PC-9 (cell line): ENCODE measurements around the gene SKI. TPM values are rescaled to one million over a fixed set of nuclear protein-coding genes. Genes with fewer than 3 reads are reported as not detected.
A peak's percentile ranks its signal among the peaks of the same experiment; 100 is the strongest.

Experiments
- BruUV-seq: library from RNA; stranded (reverse); fragments of 400-500 nt; replicated peaks from 2 replicates; lab custom pipeline; 2021; lab: Mats Ljungman, UMichigan
- CTCF ChIA-PET: fragments of 300-600 bp; sonication (Branson Sonifier 250); formaldehyde crosslinking; loops from one replicate; lab custom pipeline; 2022; ENCODE audit warnings: antibody characterized with exemption; lab: Charles Lee
- POLR2A ChIA-PET: fragments of 300-600 bp; sonication (Branson Sonifier 250); formaldehyde crosslinking; loops from one replicate; lab custom pipeline; 2022; ENCODE audit warnings: antibody characterized with exemption; ENCODE audit not compliant: unreplicated experiment; lab: Charles Lee
- DNase-seq, 2 experiments: peaks; one replicate each; pipeline versions ENCODE4 v3.0.0 to v3.0.0-alpha.2; 2015 to 2022; ENCODE audit warnings: mixed read lengths in 1 of 2
- H2AFZ ChIP-seq: fragments of 200-600 bp; sonication (generic); 2 replicates; pipeline ENCODE4 v1.8.1; 2017; ENCODE audit warnings: antibody characterized with exemption
- H3F3A ChIP-seq: fragments of 200-600 bp; sonication (generic); 2 replicates; pipeline ENCODE4 v1.8.1; 2017; ENCODE audit warnings: antibody characterized with exemption, mild to moderate bottlenecking, low read depth; ENCODE audit not compliant: insufficient read depth
- H3K27ac ChIP-seq: fragments of 200-600 bp; sonication (generic); 2 replicates; pipeline ENCODE4 v1.6.1; 2016; ENCODE audit warnings: mixed run types
- H3K27me3 ChIP-seq: fragments of 200-600 bp; sonication (generic); 2 replicates; pipeline ENCODE4 v1.6.1; 2016; ENCODE audit warnings: low read depth, mixed run types; ENCODE audit not compliant: insufficient read depth
- H3K36me3 ChIP-seq: fragments of 200-600 bp; sonication (generic); 2 replicates; pipeline ENCODE4 v1.6.1; 2016; ENCODE audit warnings: low read depth, mixed run types
- H3K4me1 ChIP-seq: fragments of 200-600 bp; sonication (generic); replicated peaks from 2 replicates; pipeline ENCODE4 v1.6.1; 2016; ENCODE audit warnings: mixed run types; ENCODE audit not compliant: insufficient read depth
- H3K4me2 ChIP-seq: fragments of 200-600 bp; sonication (generic); 2 replicates; pipeline ENCODE4 v1.6.1; 2017; ENCODE audit warnings: mixed run types
- H3K4me3 ChIP-seq: fragments of 200-600 bp; sonication (generic); 2 replicates; pipeline ENCODE4 v1.6.1; 2016; ENCODE audit warnings: mixed run types
- H3K79me2 ChIP-seq: fragments of 200-600 bp; sonication (generic); 2 replicates; pipeline ENCODE4 v1.6.1; 2017; ENCODE audit warnings: low read depth, mixed run types
- H3K9me2 ChIP-seq: fragments of 200-600 bp; sonication (generic); 2 replicates; pipeline ENCODE4 v1.8.1; 2017; ENCODE audit warnings: mild to moderate bottlenecking; ENCODE audit not compliant: insufficient read depth
- H3K9me3 ChIP-seq: fragments of 200-600 bp; sonication (generic); 2 replicates; pipeline ENCODE4 v1.8.1; 2016; ENCODE audit warnings: low read depth; ENCODE audit not compliant: insufficient read depth
- H4K20me1 ChIP-seq: fragments of 200-600 bp; sonication (generic); 2 replicates; pipeline ENCODE4 v1.8.1; 2017; ENCODE audit not compliant: insufficient read depth
- EZH2 ChIP-seq: fragments of 200-600 bp; sonication (generic); IDR thresholded peaks from 2 replicates; pipeline ENCODE4 v1.8.0; 2017; ENCODE audit warnings: antibody characterized with exemption, low read depth
- intact Hi-C: fragments of 100-400 bp; cut with micrococcal nuclease; formaldehyde crosslinking; loops from one replicate; pipeline ENCODE4 v1.10.0; 2022; ENCODE audit not compliant: unreplicated experiment
- total RNA-seq: library from RNA; stranded (reverse); gene quantifications from 2 replicates; pipeline ENCODE4 v1.2.3, GENCODE V29; 2021
- TF ChIP-seq, protein P1 (sequence below): fragments of 200-600 bp; sonication (generic); conservative IDR thresholded peaks from 2 replicates; pipeline ENCODE4 v1.6.1; 2017; ENCODE audit warnings: mixed run types, antibody characterized with exemption, mild to moderate bottlenecking, moderate library complexity

Gene SKI
- total RNA-seq, 1 experiment from 2014 or later, result 36.2 TPM

DNA sequence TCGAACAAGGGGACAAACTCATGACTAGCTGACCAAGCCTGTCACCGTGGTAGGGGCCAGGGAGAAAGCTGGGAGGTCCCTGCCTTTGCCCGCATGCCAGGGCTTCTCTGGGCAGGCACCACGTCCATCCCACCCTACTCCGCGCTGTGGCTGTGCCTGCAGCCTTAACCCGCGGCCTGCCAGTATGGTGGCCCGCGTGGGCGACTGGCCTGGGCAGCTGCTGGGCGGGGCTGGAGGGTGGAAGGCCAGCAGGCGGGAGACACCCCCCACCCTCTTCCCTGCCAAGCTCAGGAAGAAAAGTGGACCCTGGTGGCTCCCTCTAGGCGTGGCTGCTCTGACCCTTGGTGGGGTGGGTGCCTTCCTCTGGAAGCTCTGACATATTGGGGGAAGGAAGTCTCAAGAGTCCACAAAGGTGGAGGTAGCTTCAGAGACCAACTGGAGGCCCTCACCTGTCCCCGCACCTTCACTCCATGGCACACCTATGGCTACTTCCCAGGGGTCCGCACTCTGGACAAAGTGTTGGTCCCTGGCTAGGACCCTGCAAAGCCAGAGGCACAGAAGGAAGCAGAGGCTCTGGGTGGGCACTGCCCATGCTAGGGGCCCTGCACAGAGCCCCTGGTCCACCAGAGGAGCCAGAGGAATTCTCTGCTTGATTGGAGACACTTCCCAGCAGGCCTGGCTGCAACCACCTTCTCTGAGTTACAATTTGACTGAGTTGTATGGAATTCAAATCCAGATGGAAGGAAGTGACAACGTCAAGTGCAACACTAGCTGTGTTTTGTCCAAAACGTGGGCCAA lies 3.3 kb upstream of the SKI start:
- Histone ChIP-seq H3K27ac (no peak overlapping the region), H3F3A (peaks cover 3% of the 10 kb centered on the region; the same call in 1 of the 2 replicates), H3K27me3 (no peaks in the 10 kb centered on the region), H3K36me3 (no peaks in the 10 kb centered on the region), H3K9me2 (no peaks in the 10 kb centered on the region), H2AFZ (no peak overlapping the region), H3K4me2 (no peak overlapping the region), H3K4me3 (no peak overlapping the region), H4K20me1 (peaks cover 11% of the 10 kb centered on the region), H3K4me1 (no peaks in the 10 kb centered on the region; the same call in 1 of the 2 replicates), H3K9me3 (no peaks in the 10 kb centered on the region), H3K79me2 (peaks cover 14% of the 10 kb centered on the region)
- DNase-seq, result no peak
- intact Hi-C loops, result loop anchor here (5.0 kb wide), 1 partner anchor 87 kb away; no protein-coding TSS in a partner anchor
- no TSS peak for BruUV-seq
- TF ChIP-seq, protein P1, sequence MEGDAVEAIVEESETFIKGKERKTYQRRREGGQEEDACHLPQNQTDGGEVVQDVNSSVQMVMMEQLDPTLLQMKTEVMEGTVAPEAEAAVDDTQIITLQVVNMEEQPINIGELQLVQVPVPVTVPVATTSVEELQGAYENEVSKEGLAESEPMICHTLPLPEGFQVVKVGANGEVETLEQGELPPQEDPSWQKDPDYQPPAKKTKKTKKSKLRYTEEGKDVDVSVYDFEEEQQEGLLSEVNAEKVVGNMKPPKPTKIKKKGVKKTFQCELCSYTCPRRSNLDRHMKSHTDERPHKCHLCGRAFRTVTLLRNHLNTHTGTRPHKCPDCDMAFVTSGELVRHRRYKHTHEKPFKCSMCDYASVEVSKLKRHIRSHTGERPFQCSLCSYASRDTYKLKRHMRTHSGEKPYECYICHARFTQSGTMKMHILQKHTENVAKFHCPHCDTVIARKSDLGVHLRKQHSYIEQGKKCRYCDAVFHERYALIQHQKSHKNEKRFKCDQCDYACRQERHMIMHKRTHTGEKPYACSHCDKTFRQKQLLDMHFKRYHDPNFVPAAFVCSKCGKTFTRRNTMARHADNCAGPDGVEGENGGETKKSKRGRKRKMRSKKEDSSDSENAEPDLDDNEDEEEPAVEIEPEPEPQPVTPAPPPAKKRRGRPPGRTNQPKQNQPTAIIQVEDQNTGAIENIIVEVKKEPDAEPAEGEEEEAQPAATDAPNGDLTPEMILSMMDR, result no peak
- TF ChIP-seq EZH2, result no peak
- POLR2A ChIA-PET, result interaction anchor here (0.5 to 0.8 kb wide), 2 partner anchors 11 to 162 kb away, joined by 3 read pairs; no protein-coding TSS in a partner anchor
- CTCF ChIA-PET, result interaction anchor here (0.6 kb wide), 1 partner anchor 13 kb away, joined by 3 read pairs; no protein-coding TSS in a partner anchor

DNA sequence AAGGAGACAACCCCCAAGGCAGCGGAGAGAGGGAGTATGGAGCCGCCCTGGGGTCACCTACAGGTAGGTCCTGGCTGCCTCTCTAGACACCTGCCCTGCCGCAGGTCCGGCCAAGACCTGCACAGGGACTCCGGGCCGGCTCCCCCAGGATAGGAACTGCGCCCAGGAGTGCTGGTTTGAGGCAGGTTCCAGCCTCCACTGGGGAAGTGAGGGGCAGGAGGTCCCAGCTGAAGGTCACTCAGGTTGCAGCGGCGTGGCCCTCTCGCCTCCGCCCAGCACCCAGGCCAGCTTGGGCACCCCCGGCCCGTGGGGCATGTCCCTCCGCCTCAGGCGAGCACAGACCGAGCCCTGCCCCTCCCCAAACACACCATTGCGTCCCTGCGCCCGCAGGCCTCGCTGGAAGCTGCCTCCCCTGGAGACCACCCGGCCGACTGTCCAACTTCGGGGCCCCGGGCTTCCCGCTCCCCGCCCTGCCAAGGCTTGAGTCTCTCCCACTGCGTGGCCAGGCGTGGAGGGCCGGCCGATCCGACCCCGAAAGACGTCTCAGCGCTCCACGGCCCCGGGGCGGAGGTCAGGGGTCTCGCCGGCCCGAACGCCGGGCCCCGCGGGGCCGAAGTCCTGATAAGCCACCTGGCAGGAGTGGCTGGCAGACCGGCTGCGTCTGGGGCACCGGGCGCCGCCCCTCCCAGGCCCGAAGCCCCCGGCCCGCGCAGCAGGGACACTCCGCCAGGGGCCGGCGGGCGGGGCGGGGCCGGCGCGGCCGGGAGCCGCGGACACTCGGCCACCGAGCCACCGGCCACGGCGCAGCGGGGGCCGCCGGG lies 1.4 kb upstream of the SKI start:
- no peak for DNase-seq
- H4K20me1 ChIP-seq, result peaks cover 30% of the 10 kb centered on the region
- peaks cover 33% of the 10 kb centered on the region for H3K79me2 ChIP-seq
- H3K9me3 ChIP-seq, result no peaks in the 10 kb centered on the region
- no peak for TF ChIP-seq EZH2
- TF ChIP-seq, protein P1, result no peak
- intact Hi-C loops, result loop anchor here (1.0 to 5.0 kb wide), 2 partner anchors 14 to 86 kb away; no protein-coding TSS in a partner anchor
- H3K4me2 ChIP-seq, result peak overlapping the region; percentile 93
- BruUV-seq, result TSS peak; percentile 37
- CTCF ChIA-PET, result no interaction called here
- no peaks in the 10 kb centered on the region for H3K9me2 ChIP-seq
- H3K27me3 ChIP-seq, result no peaks in the 10 kb centered on the region
- H3F3A ChIP-seq, result peaks cover 3% of the 10 kb centered on the region; the same call in 1 of the 2 replicates
- H3K4me1 ChIP-seq, result peaks cover 4% of the 10 kb centered on the region
- no peaks in the 10 kb centered on the region for H3K36me3 ChIP-seq
- POLR2A ChIA-PET, result no interaction called here
- peak overlapping the region; percentile 94 for H2AFZ ChIP-seq
- peak overlapping the region; percentile 72; the same call in 1 of the 2 replicates for H3K27ac ChIP-seq
- peak overlapping the region; percentile 78 for H3K4me3 ChIP-seq
